SH-SY5Y (cell line): ENCODE measurements around the gene PHLDA2.

Experiments
- GATA2 ChIP-seq: IDR thresholded peaks from 2 replicates; pipeline ENCODE4 v1.6.1; 2011; ENCODE audit warnings: mild to moderate bottlenecking, low read depth, low read length
- GATA3 ChIP-seq: IDR thresholded peaks from 2 replicates; pipeline ENCODE4 v1.6.1; 2011; ENCODE audit warnings: low read depth, mild to moderate bottlenecking, low read length, moderate library complexity

PHLDA2 gene

GRCh38 chr11:2928605-2929530 lies at the start of gene PHLDA2:
Gene PHLDA2, minus strand, starts transcription at chr11:2929420. Its CDS starts 56 bp downstream, at chr11:2929364.
- TF ChIP-seq GATA3 (no peak), GATA2 (no peak)

GRCh38 chr11:2977113-2977512 lies 47.9 kb upstream of the PHLDA2 start:
- TF ChIP-seq GATA3: no peak
- no peak for TF ChIP-seq GATA2

- TF ChIP-seq GATA2: no peak
- no peak for TF ChIP-seq GATA3
These were observed 47.3 kb upstream of the PHLDA2 start for GRCh38 chr11:2976294-2977063.

- TF ChIP-seq GATA3 (no peak), GATA2 (no peak)
These were observed 46.4 kb upstream of the PHLDA2 start for GRCh38 chr11:2975594-2975993.

- TF ChIP-seq GATA3 (no peak), GATA2 (no peak)
These were observed 45.1 kb upstream of the PHLDA2 start for GRCh38 chr11:2974272-2974671.

- TF ChIP-seq GATA2 (no peak), GATA3 (no peak)
These were observed 39.2 kb upstream of the PHLDA2 start for GRCh38 chr11:2968341-2968900.

- TF ChIP-seq GATA2: no peak
- no peak for TF ChIP-seq GATA3
These were observed 35.6 kb upstream of the PHLDA2 start for GRCh38 chr11:2964782-2965181.

GRCh38 chr11:2963761-2964160 lies 34.5 kb upstream of the PHLDA2 start:
- TF ChIP-seq GATA2 (no peak), GATA3 (no peak)

GRCh38 chr11:2963112-2963754 lies 34.0 kb upstream of the PHLDA2 start:
- TF ChIP-seq GATA2 (no peak), GATA3 (no peak)

- no peak for TF ChIP-seq GATA2
- TF ChIP-seq GATA3: no peak
These were observed 31.9 kb upstream of the PHLDA2 start for GRCh38 chr11:2961080-2961479.

- TF ChIP-seq GATA2 (no peak), GATA3 (no peak)
These were observed 30.9 kb upstream of the PHLDA2 start for GRCh38 chr11:2960139-2960538.

- no peak for TF ChIP-seq GATA3
- no peak for TF ChIP-seq GATA2
These were observed 29.0 kb upstream of the PHLDA2 start for GRCh38 chr11:2958251-2958650.

- TF ChIP-seq GATA3 (no peak), GATA2 (no peak)
These were observed 26.8 kb upstream of the PHLDA2 start for GRCh38 chr11:2955906-2956476.

- no peak for TF ChIP-seq GATA2
- TF ChIP-seq GATA3: no peak
These were observed 25.0 kb upstream of the PHLDA2 start for GRCh38 chr11:2954263-2954662.

- no peak for TF ChIP-seq GATA2
- TF ChIP-seq GATA3: no peak
These were observed 23.1 kb upstream of the PHLDA2 start for GRCh38 chr11:2952290-2952689.
